Panc1 (cell line): ENCODE measurements around the gene RAB6D. TPM values are rescaled to one million over a fixed set of nuclear protein-coding genes. Genes with fewer than 3 reads are reported as not detected.
"Not testable (repeated sequence)": the region's sequence is repeated elsewhere in the genome, so short reads cannot be mapped to it uniquely, and the experiment has no call there.

ENCODE experiments used
- ATAC-seq: fragments of 200-7000 bp; cut with Tn5 transposase; 2 replicates; pipeline ENCODE4 v1.9.1; 2020; ENCODE audit warnings: mild to moderate bottlenecking, moderate library complexity
- BruUV-seq: library from RNA; stranded (reverse); fragments of 400-500 nt; replicated peaks from 2 replicates; lab custom pipeline; 2021; lab: Mats Ljungman, UMichigan
- CTCF ChIA-PET: fragments of 300-600 bp; sonication (Branson Sonifier 250); formaldehyde crosslinking; loops from one replicate; lab custom pipeline; 2022; ENCODE audit warnings: antibody characterized with exemption; lab: Charles Lee
- POLR2A ChIA-PET: fragments of 300-600 bp; sonication (Branson Sonifier 250); formaldehyde crosslinking; loops from one replicate; lab custom pipeline; 2022; ENCODE audit warnings: antibody characterized with exemption; lab: Charles Lee
- DNase-seq: peaks from one replicate; pipeline ENCODE4 v3.0.0-alpha.2; 2010; ENCODE audit warnings: low read depth, low spot score
- H3K27ac ChIP-seq: 2 replicates; pipeline ENCODE4 v1.5.1; 2011; ENCODE audit warnings: mild to moderate bottlenecking, low read length, inconsistent platforms
- H3K27me3 ChIP-seq: fragments of 200-500 bp; sonication (Bioruptor generic); 2 replicates; pipeline ENCODE4 v1.6.0; 2014; ENCODE audit warnings: low read length, inconsistent platforms; ENCODE audit not compliant: control insufficient read depth, insufficient read depth
- H3K36me3 ChIP-seq: fragments of 200-500 bp; sonication (Bioruptor generic); 2 replicates; pipeline ENCODE4 v1.5.1; 2014; ENCODE audit warnings: inconsistent platforms, mild to moderate bottlenecking, low read length, moderate library complexity; ENCODE audit not compliant: control insufficient read depth, insufficient read depth
- H3K4me1 ChIP-seq: 2 replicates; pipeline ENCODE4 v1.5.1; 2011; ENCODE audit warnings: inconsistent platforms, mild to moderate bottlenecking, low read length, moderate library complexity; ENCODE audit not compliant: control insufficient read depth, insufficient read depth
- H3K4me3 ChIP-seq, 2 experiments: 2 replicates each; pipeline ENCODE4 v1.5.1; 2011 to 2012; ENCODE audit warnings: low read depth in 2 of 2, low read length in 2 of 2, mild to moderate bottlenecking in 2 of 2, inconsistent platforms in 1 of 2, moderate library complexity in 1 of 2
- H3K9me3 ChIP-seq: fragments of 200-500 bp; sonication (Bioruptor generic); 2 replicates; pipeline ENCODE4 v1.5.1; 2014; ENCODE audit warnings: low read depth, mild to moderate bottlenecking, inconsistent platforms, low read length, moderate library complexity; ENCODE audit not compliant: control insufficient read depth, insufficient read depth
- CTCF ChIP-seq: fragments of 450-650 bp; IDR thresholded peaks from 2 replicates; pipeline ENCODE4 v1.5.1; 2017; ENCODE audit warnings: mild to moderate bottlenecking
- in situ Hi-C: cut with HindIII; loops from 2 replicates; pipeline ENCODE4 v1.10.0; 2016; ENCODE audit warnings: low sequenced_read_pairs, low pct_unique_long_range_greater_than_20kb
- intact Hi-C: fragments of 100-400 bp; cut with micrococcal nuclease; formaldehyde crosslinking; loops from one replicate; pipeline ENCODE4 v1.10.0; 2022; ENCODE audit not compliant: unreplicated experiment
- total RNA-seq: library from RNA; stranded (reverse); gene quantifications from one replicate; pipeline ENCODE4 v1.2.1, GENCODE V29; 2021; ENCODE audit not compliant: unreplicated experiment

Gene RAB6D
- total RNA-seq, 1 experiment from 2014 or later, result not detected

- H3K9me3 ChIP-seq, BruUV-seq, DNase-seq, ATAC-seq, POLR2A ChIA-PET, H3K36me3 ChIP-seq, CTCF ChIA-PET, intact Hi-C loops, H3K4me3 ChIP-seq, H3K4me1 ChIP-seq, in situ Hi-C loops, H3K27me3 ChIP-seq, H3K27ac ChIP-seq: not testable (repeated sequence)
- TF ChIP-seq CTCF, result 0 out of 2 replicates have a peak, but pooled peaks have one; percentile 11
These were observed 53.0 kb downstream of the RAB6D start for GRCh38 chr2:131311001-131311400.

Other genes with a start within 250 kb of the RAB6D start
- 1.1 TPM for gene POTEE, start 154.6 kb downstream of the RAB6D start, total RNA-seq
- not detected for gene TUBA3D, start 112.0 kb upstream of the RAB6D start, total RNA-seq
- 143 TPM for gene MZT2A, start 128.2 kb upstream of the RAB6D start, total RNA-seq
- 29.9 TPM for gene CCDC74A, start 163.7 kb upstream of the RAB6D start, total RNA-seq